CD14-positive monocyte (primary cell): ENCODE data around the gene MMP24. TPM values are rescaled to one million over a fixed set of nuclear protein-coding genes. Genes with fewer than 3 reads are reported as not detected.
A peak's percentile ranks its signal among the peaks of the same experiment; 100 is the strongest.
"Not testable (repeated sequence)": the region's sequence is repeated elsewhere in the genome, so short reads cannot be mapped to it uniquely, and the experiment has no call there.

ENCODE experiments used
- DNase-seq, 3 donors: peaks; one replicate each; pipeline ENCODE4 v3.0.0-alpha.2; 2011 to 2022
- H2AFZ ChIP-seq: 2 replicates; pipeline ENCODE4 v1.6.0; 2012; ENCODE audit warnings: mild to moderate bottlenecking, low read depth, low read length, inconsistent platforms; ENCODE audit not compliant: insufficient read depth, poor library complexity, severe bottlenecking
- H3K27ac ChIP-seq, 2 donors: 1 replicate in 1 of 2; 2 replicates in 1 of 2; pipeline ENCODE4 v1.5.1; 2012 to 2013; ENCODE audit warnings: low read length in 2 of 2, control low read depth in 1 of 2, inconsistent platforms in 1 of 2, low read depth in 1 of 2, mild to moderate bottlenecking in 1 of 2
- H3K27me3 ChIP-seq, 2 donors: one replicate each; pipeline versions ENCODE4 v1.6.0 to v1.6.1; 2011 to 2013; ENCODE audit warnings: low read length in 2 of 2; ENCODE audit not compliant: control insufficient read depth in 2 of 2, insufficient read depth in 2 of 2
- H3K36me3 ChIP-seq, 2 donors: replicated peaks in 1 of 2; 1 replicate in 1 of 2; 2 replicates in 1 of 2; pipeline versions ENCODE4 v1.5.1 to v1.6.1; 2012 to 2013; ENCODE audit warnings: low read length in 2 of 2, control low read depth in 1 of 2, inconsistent platforms in 1 of 2, mild to moderate bottlenecking in 1 of 2; ENCODE audit not compliant: insufficient read depth in 2 of 2, control insufficient read depth in 1 of 2
- H3K4me1 ChIP-seq, 2 donors: 1 replicate in 1 of 2; 2 replicates in 1 of 2; pipeline versions ENCODE4 v1.5.1 to v1.6.1; 2012 to 2013; ENCODE audit warnings: low read length in 2 of 2, control low read depth in 1 of 2, inconsistent platforms in 1 of 2, mild to moderate bottlenecking in 1 of 2, moderate library complexity in 1 of 2; ENCODE audit not compliant: insufficient read depth in 2 of 2, control insufficient read depth in 1 of 2
- H3K4me2 ChIP-seq: replicated peaks from 2 replicates; pipeline ENCODE3; 2012; ENCODE audit warnings: low read length, moderate library complexity, mild to moderate bottlenecking; ENCODE audit not compliant: poor library complexity, severe bottlenecking; ENCODE audit errors: extremely low read depth
- H3K4me3 ChIP-seq, 3 experiments: fragments of 200-600 bp in 1 of 3; sonication (generic) in 1 of 3; replicated peaks in 1 of 3; 1 replicate in 2 of 3; 2 replicates in 1 of 3; pipeline ENCODE4 v1.5.1; 2011 to 2013; ENCODE audit warnings: low read length in 3 of 3, mild to moderate bottlenecking in 3 of 3, control low read depth in 2 of 3, low read depth in 2 of 3, inconsistent platforms in 1 of 3, moderate library complexity in 1 of 3
- H3K79me2 ChIP-seq: 2 replicates; pipeline ENCODE4 v1.6.0; 2012; ENCODE audit warnings: mild to moderate bottlenecking, control low read depth, inconsistent platforms, low read length, moderate library complexity; ENCODE audit not compliant: insufficient read depth
- H3K9ac ChIP-seq: 2 replicates; pipeline ENCODE4 v1.6.0; 2017; ENCODE audit warnings: low read length, mild to moderate bottlenecking; ENCODE audit not compliant: insufficient read depth, poor library complexity, severe bottlenecking
- H3K9me3 ChIP-seq, 2 donors: replicated peaks in 1 of 2; 1 replicate in 1 of 2; 2 replicates in 1 of 2; pipeline versions ENCODE4 v1.5.1 to v1.6.1; 2012 to 2013; ENCODE audit warnings: low read length in 2 of 2, control low read depth in 1 of 2; ENCODE audit not compliant: control insufficient read depth in 1 of 2, insufficient read depth in 1 of 2
- H4K20me1 ChIP-seq: 2 replicates; pipeline ENCODE4 v1.6.0; 2012; ENCODE audit warnings: mild to moderate bottlenecking, low read length, control low read depth, moderate library complexity; ENCODE audit not compliant: insufficient read depth
- H3K27ac Mint-ChIP-seq, 7 donors: one replicate each; pipeline ENCODE4 v1.8.0; 2020; ENCODE audit warnings: mild to moderate bottlenecking in 7 of 7, mixed read lengths in 7 of 7, moderate library complexity in 6 of 7, inconsistent platforms in 2 of 7
- H3K27me3 Mint-ChIP-seq, 3 donors: one replicate each; pipeline ENCODE4 v1.8.0; 2021 to 2022; ENCODE audit warnings: low read depth in 3 of 3, mild to moderate bottlenecking in 3 of 3, mixed read lengths in 3 of 3, moderate library complexity in 3 of 3, inconsistent platforms in 1 of 3
- H3K36me3 Mint-ChIP-seq, 2 donors: one replicate each; pipeline ENCODE4 v1.8.0; 2020; ENCODE audit warnings: mixed read lengths in 2 of 2, inconsistent platforms in 1 of 2, mild to moderate bottlenecking in 1 of 2
- H3K4me1 Mint-ChIP-seq: one replicate; pipeline ENCODE4 v1.8.0; 2020; ENCODE audit warnings: mild to moderate bottlenecking, mixed read lengths
- H3K4me3 Mint-ChIP-seq, 2 donors: one replicate each; pipeline ENCODE4 v1.8.0; 2020; ENCODE audit warnings: mild to moderate bottlenecking in 2 of 2, mixed read lengths in 2 of 2, moderate library complexity in 1 of 2
- H3K9me3 Mint-ChIP-seq, 7 donors: one replicate each; pipeline ENCODE4 v1.8.0; 2020 to 2022; ENCODE audit warnings: mixed read lengths in 7 of 7, mild to moderate bottlenecking in 6 of 7, moderate library complexity in 6 of 7, inconsistent platforms in 2 of 7
- CTCF ChIP-seq: fragments of 200-600 bp; IDR thresholded peaks from one replicate; pipeline ENCODE4 v1.8.0; 2022; ENCODE audit warnings: antibody characterized with exemption, mild to moderate bottlenecking
- WGBS: methylation state at CpG from one replicate; pipeline ENCODE4 v1.1.5; 2013; ENCODE audit warnings: missing lambda C conversion rate; ENCODE audit not compliant: insufficient coverage; 5-methylcytosine and 5-hydroxymethylcytosine counted together
- intact Hi-C, 2 donors: fragments of 100-400 bp; cut with micrococcal nuclease; formaldehyde crosslinking; loops; one replicate each; pipeline versions ENCODE4 v1.15.0 to v1.15.1; 2023
- polyA plus RNA-seq, 3 donors: library from polyadenylated mRNA; depleted of rRNA in 1 of 3; unstranded in 2 of 3; stranded (reverse) in 1 of 3; fragments of 300-500 nt in 2 of 3; fragments of >200 nt in 1 of 3; fragmentation: Illumina TruSeq in 2 of 3; gene quantifications; 1 replicate in 2 of 3; 2 replicates in 1 of 3; pipeline ENCODE4 v1.2.3, GENCODE V29; 2012 to 2021

MMP24 gene
- polyA plus RNA-seq, 3 donors: 0.14 TPM; not detected in 2

GRCh38 chr20:35257175-35257909 lies 30.9 kb downstream of the MMP24 start:
- intact Hi-C loops: no loop called here
- peaks cover 23 to 26% of the 10 kb centered on the region in 2 donors for H3K36me3 Mint-ChIP-seq
- no peak overlapping the region for H3K4me3 Mint-ChIP-seq
- no peak for TF ChIP-seq CTCF
- H3K27me3 Mint-ChIP-seq: peaks cover 0 to 2% (median 0%) of the 10 kb centered on the region in 3 donors
- Histone ChIP-seq H3K4me2 (no peak overlapping the region), H3K27ac (no peak overlapping the region), H3K27me3 (no peaks in the 10 kb centered on the region), H3K4me3 (no peak overlapping the region), H3K9me3 (no peaks in the 10 kb centered on the region), H3K4me1 (no peaks in the 10 kb centered on the region), H2AFZ (no peak overlapping the region), H3K79me2 (no peaks in the 10 kb centered on the region), H4K20me1 (peaks cover 9% of the 10 kb centered on the region), H3K36me3 (peaks cover 2 to 31% of the 10 kb centered on the region in 2 donors), H3K9ac (no peak overlapping the region)
- H3K4me1 Mint-ChIP-seq: peaks cover under 1% of the 10 kb centered on the region
- H3K9me3 Mint-ChIP-seq: no peaks in the 10 kb centered on the region
- WGBS: 90% methylated on average over 2 of the region's 8 CpGs
- peak overlapping the region in 3 of 7 donors; percentile 6 to 63 (median 38) for H3K27ac Mint-ChIP-seq
- no peak for DNase-seq

GRCh38 chr20:35260426-35260825 lies 33.9 kb downstream of the MMP24 start:
- no peak overlapping the region for H3K9ac ChIP-seq
- peaks cover 12 to 34% of the 10 kb centered on the region in 2 donors for H3K36me3 ChIP-seq
- no peaks in the 10 kb centered on the region for H3K27me3 ChIP-seq
- peaks cover 0 to 2% (median 0%) of the 10 kb centered on the region in 3 donors for H3K27me3 Mint-ChIP-seq
- H3K4me3 ChIP-seq: no peak overlapping the region
- H3K36me3 Mint-ChIP-seq: peaks cover 30 to 38% of the 10 kb centered on the region in 2 donors
- H3K27ac ChIP-seq: no peak overlapping the region
- H3K79me2 ChIP-seq: no peaks in the 10 kb centered on the region
- 100% methylated on average over 4 of the region's 6 CpGs for WGBS
- no peak overlapping the region for H3K4me2 ChIP-seq
- intact Hi-C loops: no loop called here
- no peak for TF ChIP-seq CTCF
- H4K20me1 ChIP-seq: peaks cover 16% of the 10 kb centered on the region
- no peak for DNase-seq
- H3K4me1 ChIP-seq: no peaks in the 10 kb centered on the region
- H3K9me3 Mint-ChIP-seq: no peaks in the 10 kb centered on the region
- H3K4me3 Mint-ChIP-seq: no peak overlapping the region
- H3K9me3 ChIP-seq: no peaks in the 10 kb centered on the region
- no peak overlapping the region for H2AFZ ChIP-seq
- H3K27ac Mint-ChIP-seq: no peak overlapping the region
- H3K4me1 Mint-ChIP-seq: peaks cover 3% of the 10 kb centered on the region

- Histone ChIP-seq H3K36me3 (peaks cover 20 to 43% of the 10 kb centered on the region in 2 donors), H4K20me1 (peaks cover 16% of the 10 kb centered on the region)
- H3K9ac ChIP-seq, intact Hi-C loops, H3K27ac ChIP-seq, H3K27me3 ChIP-seq, H3K9me3 ChIP-seq, H3K4me3 ChIP-seq, H3K4me3 Mint-ChIP-seq, DNase-seq, H3K79me2 ChIP-seq, H3K27me3 Mint-ChIP-seq, H3K4me1 ChIP-seq, H2AFZ ChIP-seq, H3K4me1 Mint-ChIP-seq, H3K9me3 Mint-ChIP-seq, H3K27ac Mint-ChIP-seq, H3K4me2 ChIP-seq: not testable (repeated sequence)
- peaks cover 32 to 50% of the 10 kb centered on the region in 2 donors for H3K36me3 Mint-ChIP-seq
- no CpG with 5 or more reads among the region's 10 CpGs for WGBS
These were observed 35.8 kb downstream of the MMP24 start for GRCh38 chr20:35262321-35262720.
